ENCODE results near the gene ZDHHC11B. TPM values are rescaled to one million over a fixed set of nuclear protein-coding genes. Genes with fewer than 3 reads are reported as not detected.

The ZDHHC11B gene
- total RNA-seq, 1 experiment from 2014 or later, result 3.8 TPM

- TF ChIP-seq JUND (IDR thresholded peaks at IDR 0.05) (no peak), SRF (IDR thresholded peaks at IDR 0.05; ENCODE audit: low read depth) (no peak), FOSL1 (IDR thresholded peaks at IDR 0.05; ENCODE audit: low read depth) (no peak), ZNF274 (IDR thresholded peaks at IDR 0.05; ENCODE audit: low read depth, low read length) (no peak), YY1 (IDR thresholded peaks at IDR 0.05; ENCODE audit: extremely low read depth, insufficient replicate concordance, low read depth, low read length) (no peak), POLR2A (IDR thresholded peaks at IDR 0.05; ENCODE audit: borderline replicate concordance, extremely low read depth, insufficient read depth, insufficient read length) (no peak), RAD21 (IDR thresholded peaks at IDR 0.05; ENCODE audit: low read depth) (no peak)
- TF ChIP-seq, protein P1, sequence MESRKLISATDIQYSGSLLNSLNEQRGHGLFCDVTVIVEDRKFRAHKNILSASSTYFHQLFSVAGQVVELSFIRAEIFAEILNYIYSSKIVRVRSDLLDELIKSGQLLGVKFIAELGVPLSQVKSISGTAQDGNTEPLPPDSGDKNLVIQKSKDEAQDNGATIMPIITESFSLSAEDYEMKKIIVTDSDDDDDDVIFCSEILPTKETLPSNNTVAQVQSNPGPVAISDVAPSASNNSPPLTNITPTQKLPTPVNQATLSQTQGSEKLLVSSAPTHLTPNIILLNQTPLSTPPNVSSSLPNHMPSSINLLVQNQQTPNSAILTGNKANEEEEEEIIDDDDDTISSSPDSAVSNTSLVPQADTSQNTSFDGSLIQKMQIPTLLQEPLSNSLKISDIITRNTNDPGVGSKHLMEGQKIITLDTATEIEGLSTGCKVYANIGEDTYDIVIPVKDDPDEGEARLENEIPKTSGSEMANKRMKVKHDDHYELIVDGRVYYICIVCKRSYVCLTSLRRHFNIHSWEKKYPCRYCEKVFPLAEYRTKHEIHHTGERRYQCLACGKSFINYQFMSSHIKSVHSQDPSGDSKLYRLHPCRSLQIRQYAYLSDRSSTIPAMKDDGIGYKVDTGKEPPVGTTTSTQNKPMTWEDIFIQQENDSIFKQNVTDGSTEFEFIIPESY (IDR thresholded peaks at IDR 0.05; ENCODE audit: extremely low read depth, insufficient replicate concordance, low read length), result no peak
- CTCF ChIA-PET, result no interaction called here
- no peaks in the 10 kb centered on the region for H3K9me2 ChIP-seq (ENCODE audit: insufficient read depth)
- RAD21 ChIA-PET (ENCODE audit: low non-redundant PET in 1 of 2, low total read pairs in 2 of 2, uncharacterized antibody in 2 of 2, unreplicated experiment in 2 of 2), result no interaction called here
- H3K4me1 ChIP-seq (ENCODE audit: control insufficient read depth in 1 of 2, insufficient read depth in 2 of 2, low read length in 2 of 2), result peaks cover 9 to 34% of the 10 kb centered on the region in 2 experiments
- DNase-seq (ENCODE audit: low read depth, low spot score), result no peak
- BruUV-seq (replicated peaks), result no TSS peak
- H3K4me3 ChIP-seq (replicated peaks in 1 of 2; ENCODE audit: low read depth in 1 of 2, low read length in 2 of 2), result no peak overlapping the region
- no peaks in the 10 kb centered on the region for H3K27me3 ChIP-seq (ENCODE audit: insufficient read depth, low read length)
- peaks cover 9 to 21% of the 10 kb centered on the region in 2 experiments; a peak in 3 of 4 replicates for H3K36me3 ChIP-seq (ENCODE audit: control insufficient read depth in 1 of 2, insufficient read depth in 2 of 2, low read length in 2 of 2)
- POLR2A ChIA-PET, result no interaction called here
- H4K20me1 ChIP-seq (ENCODE audit: insufficient read depth), result no peaks in the 10 kb centered on the region
- intact Hi-C loops (cut with micrococcal nuclease), result no loop called here
- no peak overlapping the region for H3K9ac ChIP-seq (ENCODE audit: low read length)
- H3K4me2 ChIP-seq (ENCODE audit: low read length), result no peak overlapping the region
- H3K9me3 ChIP-seq (ENCODE audit: control insufficient read depth in 1 of 2, insufficient read depth in 1 of 2, low read depth in 1 of 2, low read length in 2 of 2), result no peaks in the 10 kb centered on the region
- no peaks in the 10 kb centered on the region for H3K79me2 ChIP-seq (ENCODE audit: insufficient read depth, low read length)
- no peak overlapping the region for H2AFZ ChIP-seq (ENCODE audit: low read depth, low read length, poor library complexity, severe bottlenecking)
- ATAC-seq, result no peak
- no peak overlapping the region for H3K27ac ChIP-seq (ENCODE audit: low read depth, low read length)
Observed at GRCh38 chr5:661891-662750, 122.4 kb downstream of the ZDHHC11B start.

Data from HCT116 (cell line).